IMR-90 (cell line): ENCODE results near the gene STRA8. TPM values are rescaled to one million over a fixed set of nuclear protein-coding genes. Genes with fewer than 3 reads are reported as not detected.

ENCODE experiments used
- ATAC-seq: fragments of 200-7000 bp; cut with Tn5 transposase; 2 replicates; pipeline ENCODE4 v1.9.1; 2020; ENCODE audit warnings: low read depth, mild to moderate bottlenecking, moderate library complexity
- BruUV-seq: library from RNA; stranded (reverse); fragments of 400-500 nt; replicated peaks from 2 replicates; lab custom pipeline; 2021; lab: Mats Ljungman, UMichigan
- CTCF ChIA-PET: fragments of 300-600 bp; formaldehyde crosslinking; extraction: SDS; loops from one replicate; lab custom pipeline; 2021; ENCODE audit warnings: antibody characterized with exemption; lab: Yijun Ruan, JAX
- POLR2A ChIA-PET: fragments of 300-600 bp; sonication (Branson Sonifier 250); formaldehyde crosslinking; loops from one replicate; lab custom pipeline; 2022; ENCODE audit warnings: antibody characterized with exemption; ENCODE audit not compliant: unreplicated experiment; lab: Charles Lee
- DNase-seq: peaks from one replicate; pipeline ENCODE4 v3.0.0; 2013
- H2AFZ ChIP-seq: replicated peaks from 2 replicates; pipeline ENCODE3; 2013; ENCODE audit warnings: low read length, mild to moderate bottlenecking; ENCODE audit not compliant: poor library complexity
- H2AK5ac ChIP-seq: 2 replicates; pipeline ENCODE4 v1.6.1; 2013; ENCODE audit warnings: low read depth, low read length, inconsistent platforms
- H2AK9ac ChIP-seq: replicated peaks from 2 replicates; pipeline ENCODE3; 2013; ENCODE audit warnings: mild to moderate bottlenecking, low read depth, low read length, moderate library complexity; ENCODE audit not compliant: poor library complexity
- H2BK120ac ChIP-seq: 2 replicates; pipeline ENCODE4 v1.6.1; 2013; ENCODE audit warnings: low read depth, low read length, inconsistent platforms
- H2BK15ac ChIP-seq: 3 replicates; pipeline ENCODE4 v1.6.1; 2013; ENCODE audit warnings: low read depth, low read length, inconsistent platforms
- H2BK20ac ChIP-seq: 2 replicates; pipeline ENCODE4 v1.6.1; 2013; ENCODE audit warnings: low read depth, mild to moderate bottlenecking, inconsistent platforms, low read length, moderate library complexity
- H2BK5ac ChIP-seq: 2 replicates; pipeline ENCODE4 v1.6.1; 2013; ENCODE audit warnings: mild to moderate bottlenecking, low read depth, low read length, inconsistent platforms; ENCODE audit not compliant: poor library complexity, severe bottlenecking
- H3K14ac ChIP-seq: replicated peaks from 2 replicates; pipeline ENCODE4 v1.6.1; 2013; ENCODE audit warnings: low read depth, low read length, inconsistent platforms
- H3K18ac ChIP-seq: 2 replicates; pipeline ENCODE4 v1.6.1; 2013; ENCODE audit warnings: low read depth, low read length, control low read depth
- H3K23ac ChIP-seq: 2 replicates; pipeline ENCODE4 v1.6.1; 2013; ENCODE audit warnings: low read depth, low read length, inconsistent platforms
- H3K27ac ChIP-seq: 2 replicates; pipeline ENCODE4 v1.5.1; 2013; ENCODE audit warnings: mild to moderate bottlenecking, control low read depth, low read length; ENCODE audit not compliant: insufficient read depth
- H3K27me3 ChIP-seq: 2 replicates; pipeline ENCODE4 v1.6.1; 2013; ENCODE audit warnings: low read length; ENCODE audit not compliant: control insufficient read depth, insufficient read depth
- H3K36me3 ChIP-seq: 2 replicates; pipeline ENCODE4 v1.6.1; 2013; ENCODE audit warnings: low read length, mixed read lengths; ENCODE audit not compliant: control insufficient read depth, insufficient read depth
- H3K4ac ChIP-seq: 2 replicates; pipeline ENCODE4 v1.6.1; 2013; ENCODE audit warnings: low read depth, low read length, inconsistent platforms
- H3K4me1 ChIP-seq: 2 replicates; pipeline ENCODE4 v1.6.1; 2013; ENCODE audit warnings: low read length, mixed read lengths; ENCODE audit not compliant: control insufficient read depth, insufficient read depth
- H3K4me2 ChIP-seq: 2 replicates; pipeline ENCODE4 v1.6.1; 2013; ENCODE audit warnings: low read depth, mild to moderate bottlenecking, control low read depth, low read length, moderate library complexity
- H3K4me3 ChIP-seq: 2 replicates; pipeline ENCODE4 v1.5.1; 2013; ENCODE audit warnings: low read depth, mild to moderate bottlenecking, control low read depth, low read length, moderate library complexity; ENCODE audit not compliant: insufficient read depth
- H3K56ac ChIP-seq: 2 replicates; pipeline ENCODE4 v1.6.1; 2013; ENCODE audit warnings: low read length, inconsistent platforms; ENCODE audit not compliant: insufficient read depth; ENCODE audit errors: extremely low read depth
- H3K79me1 ChIP-seq, 2 experiments: 2 replicates each; pipeline ENCODE4 v1.6.1; 2013; ENCODE audit warnings: low read length in 2 of 2, inconsistent platforms in 1 of 2, low read depth in 1 of 2
- H3K9ac ChIP-seq: 2 replicates; pipeline ENCODE4 v1.6.1; 2013; ENCODE audit warnings: low read depth, low read length, control low read depth
- H3K9me1 ChIP-seq: 2 replicates; pipeline ENCODE4 v1.6.1; 2013; ENCODE audit warnings: low read length, inconsistent platforms; ENCODE audit not compliant: insufficient read depth
- H3K9me3 ChIP-seq: 2 replicates; pipeline ENCODE4 v1.6.1; 2013; ENCODE audit warnings: low read length; ENCODE audit not compliant: control insufficient read depth, insufficient read depth
- H4K20me1 ChIP-seq: 2 replicates; pipeline ENCODE4 v1.6.1; 2013; ENCODE audit warnings: low read length, inconsistent platforms; ENCODE audit not compliant: insufficient read depth
- H4K5ac ChIP-seq: 2 replicates; pipeline ENCODE4 v1.6.1; 2013; ENCODE audit warnings: mild to moderate bottlenecking, low read depth, low read length, control low read depth
- H4K8ac ChIP-seq, 2 experiments: 2 replicates each; pipeline ENCODE4 v1.6.1; 2013; ENCODE audit warnings: low read depth in 2 of 2, low read length in 2 of 2, control low read depth in 1 of 2, inconsistent platforms in 1 of 2
- H4K91ac ChIP-seq: 2 replicates; pipeline ENCODE4 v1.6.1; 2013; ENCODE audit warnings: low read depth, low read length, inconsistent platforms; ENCODE audit not compliant: insufficient read depth
- BHLHE40 ChIP-seq: fragments of 150-350 bp; IDR thresholded peaks from 2 replicates; pipeline ENCODE4 v1.6.1; 2016; ENCODE audit warnings: mild to moderate bottlenecking, low read depth, low read length
- CEBPB ChIP-seq: IDR thresholded peaks from 2 replicates; pipeline ENCODE4 v1.6.1; 2012; ENCODE audit warnings: low read depth, low read length, improper control_type of control experiment
- CHD1 ChIP-seq: IDR thresholded peaks from 2 replicates; pipeline ENCODE4 v1.6.1; 2012; ENCODE audit warnings: low read depth, low read length, improper control_type of control experiment
- CTCF ChIP-seq: conservative IDR thresholded peaks from 2 replicates; pipeline ENCODE4 v1.5.1; 2012; ENCODE audit warnings: mild to moderate bottlenecking, low read depth, low read length, improper control_type of control experiment
- ELK1 ChIP-seq: fragments of 150-350 bp; IDR thresholded peaks from 2 replicates; pipeline ENCODE4 v1.6.1; 2016; ENCODE audit warnings: low read depth, mild to moderate bottlenecking, low read length, moderate library complexity, borderline replicate concordance
- FOS ChIP-seq: fragments of 150-350 bp; IDR thresholded peaks from 2 replicates; pipeline ENCODE4 v1.6.1; 2016; ENCODE audit warnings: low read depth, low read length
- MAFK ChIP-seq: IDR thresholded peaks from 2 replicates; pipeline ENCODE4 v1.6.1; 2012; ENCODE audit warnings: low read depth, low read length, improper control_type of control experiment
- MAZ ChIP-seq: IDR thresholded peaks from 2 replicates; pipeline ENCODE4 v1.6.1; 2012; ENCODE audit warnings: low read depth, mild to moderate bottlenecking, low read length, improper control_type of control experiment, moderate library complexity, borderline replicate concordance
- MXI1 ChIP-seq: IDR thresholded peaks from 2 replicates; pipeline ENCODE4 v1.6.1; 2012; ENCODE audit warnings: low read depth, mild to moderate bottlenecking, low read length, moderate library complexity, borderline replicate concordance
- NFE2L2 ChIP-seq: fragments of 150-350 bp; IDR thresholded peaks from 2 replicates; pipeline ENCODE4 v1.6.1; 2016; ENCODE audit warnings: low read depth, mild to moderate bottlenecking, low read length
- POLR2A ChIP-seq: IDR thresholded peaks from 2 replicates; pipeline ENCODE4 v1.6.1; 2012; ENCODE audit warnings: mild to moderate bottlenecking, low read depth, low read length
- RAD21 ChIP-seq: IDR thresholded peaks from 2 replicates; pipeline ENCODE4 v1.6.1; 2012; ENCODE audit warnings: low read length, improper control_type of control experiment
- RCOR1 ChIP-seq: IDR thresholded peaks from 2 replicates; pipeline ENCODE4 v1.6.1; 2012; ENCODE audit warnings: mild to moderate bottlenecking, low read length, improper control_type of control experiment; ENCODE audit not compliant: insufficient replicate concordance
- RFX5 ChIP-seq: IDR thresholded peaks from 2 replicates; pipeline ENCODE4 v1.8.0; 2012; ENCODE audit warnings: low read depth, mild to moderate bottlenecking, low read length, moderate library complexity
- SMC3 ChIP-seq: fragments of 150-350 bp; IDR thresholded peaks from 2 replicates; pipeline ENCODE4 v1.6.1; 2016; ENCODE audit warnings: low read depth, mild to moderate bottlenecking, antibody characterized with exemption, low read length, moderate library complexity
- USF2 ChIP-seq: fragments of 150-350 bp; IDR thresholded peaks from 2 replicates; pipeline ENCODE4 v1.6.1; 2017; ENCODE audit warnings: mild to moderate bottlenecking, antibody characterized with exemption, low read length, low read depth
- WGBS, 2 experiments: methylation state at CpG; one replicate each; pipeline versions ENCODE4 v1.1.5 to v1.1.7; 2013; ENCODE audit warnings: missing lambda C conversion rate in 2 of 2; ENCODE audit not compliant: insufficient read length in 1 of 2; ENCODE audit errors: extremely low coverage in 2 of 2; 5-methylcytosine and 5-hydroxymethylcytosine counted together
- dilution Hi-C: fragments of 300-500 bp; cut with HindIII; formaldehyde crosslinking; loops from one replicate; pipeline ENCODE4 v1.14.3; 2018; ENCODE audit warnings: low sequenced_read_pairs; ENCODE audit not compliant: unreplicated experiment
- in situ Hi-C: fragments of 300-500 bp; cut with MboI; formaldehyde crosslinking; loops from 3 replicates; pipeline ENCODE4 v1.14.3; 2019; ENCODE audit warnings: low sequenced_read_pairs, inconsistent platforms, mixed read lengths
- intact Hi-C: fragments of 100-400 bp; cut with micrococcal nuclease; formaldehyde crosslinking; loops from 2 replicates; pipeline ENCODE4 v1.10.0; 2022
- polyA plus RNA-seq, 3 experiments: library from polyadenylated mRNA; depleted of rRNA; stranded (reverse); fragments of >200 nt; gene quantifications; 2 replicates each; pipeline ENCODE4 v1.2.3, GENCODE V29; 2012; ENCODE audit warnings: low replicate concordance in 1 of 3
- total RNA-seq: library from RNA; depleted of rRNA; stranded (reverse); fragments of >200 nt; gene quantifications from 2 replicates; pipeline ENCODE4 v1.2.3, GENCODE V29; 2012

Gene STRA8
- total and polyA plus RNA-seq, 2 of the 4 experiments (the other 2 are of a cell fraction) = not detected

GRCh38 chr7:135195156-135195555 is 38.5 kb upstream of the STRA8 start:
- CTCF ChIA-PET = no interaction called here
- H3K27me3 ChIP-seq = no peaks in the 10 kb centered on the region

More at GRCh38 chr7:135195156-135195555, 38.5 kb upstream of the STRA8 start:
- Histone ChIP-seq H4K91ac (0 out of 2 replicates have a peak overlapping the region, but pooled peaks have one; percentile 26), H3K18ac (no peak overlapping the region), H4K20me1 (no peaks in the 10 kb centered on the region), H3K79me1 (peaks cover 0 to 11% of the 10 kb centered on the region in 2 experiments; a peak in 1 of 4 replicates), H4K8ac (no peak overlapping the region), H2BK15ac (no peak overlapping the region), H3K4me2 (no peak overlapping the region), H3K56ac (no peak overlapping the region), H2BK5ac (no peak overlapping the region), H4K5ac (no peak overlapping the region), H2AFZ (no peak overlapping the region), H2AK5ac (no peak overlapping the region), H3K9me1 (peaks cover 9% of the 10 kb centered on the region), H3K27ac (no peak overlapping the region), H3K9ac (no peak overlapping the region), H3K4me1 (peaks cover 13% of the 10 kb centered on the region), H2BK120ac (0 out of 2 replicates have a peak overlapping the region, but pooled peaks have one; percentile 2), H3K36me3 (peaks cover 17% of the 10 kb centered on the region), H3K4me3 (no peak overlapping the region), H3K4ac (no peak overlapping the region), H2AK9ac (no peak overlapping the region), H3K9me3 (no peaks in the 10 kb centered on the region), H2BK20ac (0 out of 2 replicates have a peak overlapping the region, but pooled peaks have one; percentile 40), H3K14ac (no peak overlapping the region), H3K23ac (no peak overlapping the region)
- DNase-seq = no peak
- 80% methylated on average over 1 of the region's 4 CpGs; no CpG with 5 or more reads in 1 of the 2 experiments for WGBS, 2 experiments
- dilution Hi-C loops (no loop called here), intact Hi-C loops (no loop called here), in situ Hi-C loops (no loop called here)
- BruUV-seq = no TSS peak
- TF ChIP-seq BHLHE40 (no peak), USF2 (no peak), POLR2A (no peak), MXI1 (no peak), CTCF (no peak), RAD21 (no peak), CHD1 (no peak), SMC3 (no peak), RCOR1 (no peak), CEBPB (no peak), FOS (no peak), ELK1 (no peak), MAZ (no peak), NFE2L2 (no peak), RFX5 (no peak), MAFK (no peak)
- ATAC-seq = no peak
- POLR2A ChIA-PET = no interaction called here
